Upper lobe of left lung (tissue), 6 donors: ENCODE data around the gene AFG3L2. TPM values are rescaled to one million over a fixed set of nuclear protein-coding genes. Genes with fewer than 3 reads are reported as not detected.
A peak's percentile ranks its signal among the peaks of the same experiment; 100 is the strongest.

Source experiments
- ATAC-seq, 2 donors: fragments of 200-7000 bp; cut with Tn5 transposase; one replicate each; pipeline ENCODE4 v1.9.1; 2022; ENCODE audit warnings: mild to moderate bottlenecking in 2 of 2, moderate library complexity in 2 of 2; ENCODE audit not compliant: low FRiP score in 2 of 2
- DNase-seq, 2 donors: peaks; one replicate each; pipeline ENCODE4 v3.0.0-alpha.2; 2019 to 2020
- H3K27ac ChIP-seq, 4 donors: fragments of 200-600 bp; sonication (generic); one replicate each; pipeline ENCODE4 v1.5.1; 2016 to 2019
- H3K27me3 ChIP-seq, 4 donors: fragments of 200-600 bp; sonication (generic); one replicate each; pipeline ENCODE4 v1.5.1; 2017 to 2019
- H3K36me3 ChIP-seq, 4 donors: fragments of 200-600 bp; sonication (generic); one replicate each; pipeline ENCODE4 v1.5.1; 2016 to 2019
- H3K4me1 ChIP-seq, 4 donors: fragments of 200-600 bp; sonication (generic); one replicate each; pipeline ENCODE4 v1.5.1; 2018 to 2019
- H3K4me3 ChIP-seq, 4 donors: fragments of 200-600 bp; sonication (generic); one replicate each; pipeline ENCODE4 v1.5.1; 2017 to 2019; ENCODE audit warnings: mild to moderate bottlenecking in 2 of 4, moderate library complexity in 1 of 4
- H3K9me3 ChIP-seq, 4 donors: fragments of 200-600 bp; sonication (generic); one replicate each; pipeline ENCODE4 v1.5.1; 2018 to 2019
- EP300 ChIP-seq, 4 donors: sonication (generic); formaldehyde crosslinking; IDR thresholded peaks; one replicate each; pipeline ENCODE4 v1.5.1; 2017; ENCODE audit warnings: antibody characterized with exemption in 4 of 4, control low read depth in 2 of 4
- POLR2A ChIP-seq, 4 donors: fragments of 450-650 bp; IDR thresholded peaks; one replicate each; pipeline ENCODE4 v1.5.1; 2016 to 2017; ENCODE audit warnings: antibody characterized with exemption in 4 of 4, mild to moderate bottlenecking in 2 of 4
- POLR2AphosphoS5 ChIP-seq, 2 donors: sonication (generic); formaldehyde crosslinking; IDR thresholded peaks; one replicate each; pipeline ENCODE4 v1.5.1; 2017; ENCODE audit warnings: antibody characterized with exemption in 2 of 2
- WGBS, 2 donors: methylation state at CpG; one replicate each; pipeline ENCODE4 v1.1.5; 2017 to 2018; 5-methylcytosine and 5-hydroxymethylcytosine counted together
- total RNA-seq, 6 donors: library from RNA; depleted of rRNA in 4 of 6; stranded (reverse); fragments of >200 nt in 4 of 6; gene quantifications; one replicate each; pipeline versions ENCODE4 v1.1.0 to v1.2.1, GENCODE V29; 2016 to 2021
- TF ChIP-seq, protein P1 (sequence below), 6 experiments: fragments of 450-650 bp in 4 of 6; fragments of 200-600 bp in 2 of 6; sonication (generic) in 2 of 6; IDR thresholded peaks; one replicate each; pipeline ENCODE4 v1.5.1; 2016 to 2019; ENCODE audit warnings: antibody characterized with exemption in 6 of 6
- donor health status: DM: no; HTN: no; CAD: no; lungs with moderate emphysema.
- donor health status: DM: no; HTN: yes; CAD: no; lungs with severe emphysema.

AFG3L2 gene
- total RNA-seq, 6 donors from 2014 or later = 31.3 to 55.6 (median 38.3) TPM

- no peak overlapping the region for H3K27ac ChIP-seq
- H3K36me3 ChIP-seq = no peaks in the 10 kb centered on the region
- no peaks in the 10 kb centered on the region for H3K27me3 ChIP-seq
- TF ChIP-seq POLR2AphosphoS5 (IDR thresholded peaks at IDR 0.05) = no peak
- TF ChIP-seq, protein P1, sequence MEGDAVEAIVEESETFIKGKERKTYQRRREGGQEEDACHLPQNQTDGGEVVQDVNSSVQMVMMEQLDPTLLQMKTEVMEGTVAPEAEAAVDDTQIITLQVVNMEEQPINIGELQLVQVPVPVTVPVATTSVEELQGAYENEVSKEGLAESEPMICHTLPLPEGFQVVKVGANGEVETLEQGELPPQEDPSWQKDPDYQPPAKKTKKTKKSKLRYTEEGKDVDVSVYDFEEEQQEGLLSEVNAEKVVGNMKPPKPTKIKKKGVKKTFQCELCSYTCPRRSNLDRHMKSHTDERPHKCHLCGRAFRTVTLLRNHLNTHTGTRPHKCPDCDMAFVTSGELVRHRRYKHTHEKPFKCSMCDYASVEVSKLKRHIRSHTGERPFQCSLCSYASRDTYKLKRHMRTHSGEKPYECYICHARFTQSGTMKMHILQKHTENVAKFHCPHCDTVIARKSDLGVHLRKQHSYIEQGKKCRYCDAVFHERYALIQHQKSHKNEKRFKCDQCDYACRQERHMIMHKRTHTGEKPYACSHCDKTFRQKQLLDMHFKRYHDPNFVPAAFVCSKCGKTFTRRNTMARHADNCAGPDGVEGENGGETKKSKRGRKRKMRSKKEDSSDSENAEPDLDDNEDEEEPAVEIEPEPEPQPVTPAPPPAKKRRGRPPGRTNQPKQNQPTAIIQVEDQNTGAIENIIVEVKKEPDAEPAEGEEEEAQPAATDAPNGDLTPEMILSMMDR (IDR thresholded peaks at IDR 0.05) = no peak
- TF ChIP-seq POLR2A (IDR thresholded peaks at IDR 0.05) = no peak
- no peak for TF ChIP-seq EP300 (IDR thresholded peaks at IDR 0.05)
- DNase-seq = no peak
- ATAC-seq = no peak
- H3K4me1 ChIP-seq = no peaks in the 10 kb centered on the region
- no peak overlapping the region for H3K4me3 ChIP-seq
- H3K9me3 ChIP-seq = no peaks in the 10 kb centered on the region
- WGBS, 2 donors = 91 to 100% methylated on average over 1 to 3 of the region's 3 CpGs
Observed at GRCh38 chr18:12296087-12296403, 81.0 kb downstream of the AFG3L2 start.

- ATAC-seq = peak in 1 of 2 donors; percentile 19
Observed at GRCh38 chr18:12295389-12296086, 81.5 kb downstream of the AFG3L2 start.

GRCh38 chr18:12293831-12294230, 83.2 kb downstream of the AFG3L2 start:
- Histone ChIP-seq H3K4me3 (no peak overlapping the region), H3K36me3 (no peaks in the 10 kb centered on the region), H3K27me3 (no peaks in the 10 kb centered on the region), H3K9me3 (no peaks in the 10 kb centered on the region), H3K4me1 (peaks cover 0 to 3% (median 2%) of the 10 kb centered on the region in 4 donors), H3K27ac (no peak overlapping the region)
- ATAC-seq = no peak
- DNase-seq = no peak
- no peak for TF ChIP-seq POLR2A (IDR thresholded peaks at IDR 0.05)
- no peak for TF ChIP-seq EP300 (IDR thresholded peaks at IDR 0.05)
- TF ChIP-seq, protein P1 (IDR thresholded peaks at IDR 0.05) = no peak
- no peak for TF ChIP-seq POLR2AphosphoS5 (IDR thresholded peaks at IDR 0.05)
- WGBS, 2 donors = 69 to 70% methylated on average over 11 of the region's 11 CpGs

More at GRCh38 chr18:12295389-12296086, 81.5 kb downstream of the AFG3L2 start:
- no peaks in the 10 kb centered on the region for H3K27me3 ChIP-seq
- DNase-seq = no peak
- TF ChIP-seq POLR2A (IDR thresholded peaks at IDR 0.05) (no peak), POLR2AphosphoS5 (IDR thresholded peaks at IDR 0.05) (no peak), EP300 (IDR thresholded peaks at IDR 0.05) (no peak)
- TF ChIP-seq, protein P1 (IDR thresholded peaks at IDR 0.05) = no peak
- no peaks in the 10 kb centered on the region for H3K4me1 ChIP-seq
- no peak overlapping the region for H3K4me3 ChIP-seq
- no peaks in the 10 kb centered on the region for H3K9me3 ChIP-seq
- no peak overlapping the region for H3K27ac ChIP-seq
- 91 to 92% methylated on average over 18 of the region's 18 CpGs for WGBS, 2 donors
- no peaks in the 10 kb centered on the region for H3K36me3 ChIP-seq

DNA sequence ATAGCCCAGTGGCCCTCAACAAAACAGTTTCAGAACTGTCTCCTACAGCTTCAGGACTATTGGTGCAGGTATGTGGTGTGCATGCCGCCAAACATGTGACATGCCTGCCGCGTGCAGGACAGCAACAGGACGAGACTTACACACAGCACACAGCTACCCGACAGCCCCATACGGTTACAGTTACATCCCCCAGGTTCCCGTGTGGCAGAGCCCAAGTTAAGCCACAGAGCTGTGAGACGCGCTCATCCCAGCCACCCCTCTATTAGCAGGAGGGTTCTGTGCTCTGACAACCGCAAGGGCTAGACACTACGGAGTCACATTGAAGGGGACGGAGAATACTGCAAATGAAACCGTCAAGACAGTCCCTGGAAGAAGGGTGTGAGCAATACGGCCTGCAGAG, 85.3 kb downstream of the AFG3L2 start:
- WGBS, 2 donors = 84 to 92% methylated on average over 13 to 14 of the region's 14 CpGs
- Histone ChIP-seq H3K27me3 (peaks cover 0 to 12% (median 0%) of the 10 kb centered on the region in 4 donors), H3K27ac (no peak overlapping the region), H3K4me3 (no peak overlapping the region), H3K36me3 (no peaks in the 10 kb centered on the region), H3K4me1 (peaks cover 11 to 22% (median 18%) of the 10 kb centered on the region in 4 donors), H3K9me3 (no peaks in the 10 kb centered on the region)
- ATAC-seq (no peak), DNase-seq (no peak)
- no peak for TF ChIP-seq POLR2A (IDR thresholded peaks at IDR 0.05)
- no peak for TF ChIP-seq EP300 (IDR thresholded peaks at IDR 0.05)
- TF ChIP-seq, protein P1 (IDR thresholded peaks at IDR 0.05) = no peak
- no peak for TF ChIP-seq POLR2AphosphoS5 (IDR thresholded peaks at IDR 0.05)

DNA sequence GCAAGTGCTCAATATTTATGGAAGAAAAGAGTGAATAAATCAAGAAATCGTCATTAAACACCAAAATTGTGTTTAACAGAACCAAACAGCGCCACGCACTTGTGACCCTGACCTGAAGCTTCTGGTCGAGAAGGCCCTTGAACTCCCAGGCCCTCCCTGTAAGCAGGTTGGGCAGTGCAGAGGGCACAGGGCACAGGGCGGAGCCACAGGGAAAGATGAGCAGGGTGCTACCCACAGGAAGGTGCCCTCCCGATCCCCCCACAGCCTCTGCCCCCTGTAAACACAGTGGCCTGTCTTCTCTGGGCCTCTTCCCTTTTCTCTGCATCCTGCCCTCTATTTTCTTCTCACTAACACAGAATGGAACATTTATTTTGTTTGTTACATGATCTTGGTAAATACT, 85.9 kb downstream of the AFG3L2 start:
- H3K4me3 ChIP-seq = no peak overlapping the region
- H3K36me3 ChIP-seq = no peaks in the 10 kb centered on the region
- peaks cover 11 to 22% (median 18%) of the 10 kb centered on the region in 4 donors for H3K4me1 ChIP-seq
- no peak for DNase-seq
- 80% methylated on average over 6 of the region's 6 CpGs for WGBS, 2 donors
- no peaks in the 10 kb centered on the region for H3K9me3 ChIP-seq
- no peak for ATAC-seq
- TF ChIP-seq EP300 (IDR thresholded peaks at IDR 0.05) (no peak), POLR2A (IDR thresholded peaks at IDR 0.05) (no peak), POLR2AphosphoS5 (IDR thresholded peaks at IDR 0.05) (no peak)
- TF ChIP-seq, protein P1 (IDR thresholded peaks at IDR 0.05) = no peak
- peaks cover 0 to 12% (median 0%) of the 10 kb centered on the region in 4 donors for H3K27me3 ChIP-seq
- H3K27ac ChIP-seq = no peak overlapping the region
